ENCODE results near the gene PRKAG3. TPM values are rescaled to one million over a fixed set of nuclear protein-coding genes. Genes with fewer than 3 reads are reported as not detected.

The PRKAG3 gene
- total RNA-seq, 2 experiments from 2014 or later: not detected

GRCh38 chr2:218873359-218874194 lies 42.0 kb upstream of the PRKAG3 start:
- H3K36me3 ChIP-seq (ENCODE audit: insufficient read depth, low read length): no peaks in the 10 kb centered on the region
- no peak overlapping the region for H3K27ac ChIP-seq (ENCODE audit: low read depth, low read length, poor library complexity, severe bottlenecking)
- H3K4me2 ChIP-seq (ENCODE audit: low read length): no peak overlapping the region
- intact Hi-C loops (cut with micrococcal nuclease; ENCODE audit: unreplicated experiment): no loop called here
- H3K4me1 ChIP-seq (ENCODE audit: insufficient read depth, low read length, poor library complexity, severe bottlenecking): peaks cover 22% of the 10 kb centered on the region
- no peak overlapping the region for H2AFZ ChIP-seq (ENCODE audit: low read length)
- TF ChIP-seq CTCF (conservative IDR thresholded peaks at IDR 0.05; ENCODE audit: low read length) (no peak), EZH2phosphoT487 (IDR thresholded peaks at IDR 0.05; ENCODE audit: borderline replicate concordance, low read depth, low read length) (no peak)
- no peaks in the 10 kb centered on the region for H3K9me2 ChIP-seq (ENCODE audit: insufficient read depth, low read length)
- no peaks in the 10 kb centered on the region for H3K79me2 ChIP-seq (ENCODE audit: insufficient read depth, low read depth, low read length)
- CTCF ChIA-PET (ENCODE audit: unreplicated experiment): interaction anchor here (4.0 to 5.5 kb wide), 2 partner anchors 14 to 23 kb away, joined by 17 to 107 read pairs; no protein-coding TSS in a partner anchor
- BruUV-seq (replicated peaks): no TSS peak
- H4K20me1 ChIP-seq (ENCODE audit: insufficient read depth, low read length): no peaks in the 10 kb centered on the region
- POLR2A ChIA-PET: interaction anchor here (0.9 kb wide), 1 partner anchor 26 kb away, joined by 5 read pairs; no protein-coding TSS in a partner anchor
- H3K9me3 ChIP-seq (ENCODE audit: low read length): no peaks in the 10 kb centered on the region
- H3K4me3 ChIP-seq (ENCODE audit: low read depth, low read length, poor library complexity, severe bottlenecking): no peak overlapping the region
- DNase-seq (ENCODE audit: low spot score): no peak

GRCh38 chr2:218872645-218873358 lies 41.2 kb upstream of the PRKAG3 start:
- H3K79me2 ChIP-seq (ENCODE audit: insufficient read depth, low read depth, low read length): no peaks in the 10 kb centered on the region
- no peak overlapping the region for H3K4me3 ChIP-seq (ENCODE audit: low read depth, low read length, poor library complexity, severe bottlenecking)
- TF ChIP-seq CTCF (conservative IDR thresholded peaks at IDR 0.05; ENCODE audit: low read length) (no peak), EZH2phosphoT487 (IDR thresholded peaks at IDR 0.05; ENCODE audit: borderline replicate concordance, low read depth, low read length) (no peak)
- no peaks in the 10 kb centered on the region for H4K20me1 ChIP-seq (ENCODE audit: insufficient read depth, low read length)
- no peaks in the 10 kb centered on the region for H3K9me3 ChIP-seq (ENCODE audit: low read length)
- no peaks in the 10 kb centered on the region for H3K36me3 ChIP-seq (ENCODE audit: insufficient read depth, low read length)
- no peak for DNase-seq (ENCODE audit: low spot score)
- H3K27ac ChIP-seq (ENCODE audit: low read depth, low read length, poor library complexity, severe bottlenecking): no peak overlapping the region
- intact Hi-C loops (cut with micrococcal nuclease; ENCODE audit: unreplicated experiment): no loop called here
- ChIA-PET CTCF (ENCODE audit: unreplicated experiment) (no interaction called here), POLR2A (no interaction called here)
- H3K4me2 ChIP-seq (ENCODE audit: low read length): no peak overlapping the region
- no peak overlapping the region for H2AFZ ChIP-seq (ENCODE audit: low read length)
- H3K4me1 ChIP-seq (ENCODE audit: insufficient read depth, low read length, poor library complexity, severe bottlenecking): peaks cover 14% of the 10 kb centered on the region
- H3K9me2 ChIP-seq (ENCODE audit: insufficient read depth, low read length): no peaks in the 10 kb centered on the region
- BruUV-seq (replicated peaks): no TSS peak
